Natural killer cell treated with Interleukin-12 subunit alpha and Interleukin-12 subunit beta and Interleukin-15 and Interleukin-18, amount 100 ng/mL, for 72 hours (primary cell): ENCODE data around the gene CCDC198. TPM values are rescaled to one million over a fixed set of nuclear protein-coding genes. Genes with fewer than 3 reads are reported as not detected.

Experiments
- ATAC-seq, 2 donors: fragments of 150-1000 bp; cut with Tn5 transposase in 1 of 2; sonication (Bioruptor Pico), chemical (Tn5 transposase) in 1 of 2; 2 replicates each; pipeline ENCODE4 v1.10.0; 2021
- DNase-seq: peaks from one replicate; pipeline ENCODE4 v3.0.0; 2022; ENCODE audit warnings: low spot score
- H3K27ac Mint-ChIP-seq, 2 donors: 1 replicate in 1 of 2; 2 replicates in 1 of 2; pipeline ENCODE4 v1.8.0; 2022; ENCODE audit warnings: mixed read lengths in 2 of 2, mild to moderate bottlenecking in 1 of 2, moderate library complexity in 1 of 2
- H3K27me3 Mint-ChIP-seq, 2 donors: 1 replicate in 1 of 2; 2 replicates in 1 of 2; pipeline ENCODE4 v1.8.0; 2022; ENCODE audit warnings: mixed read lengths in 2 of 2
- H3K36me3 Mint-ChIP-seq: one replicate; pipeline ENCODE4 v1.8.0; 2022; ENCODE audit warnings: mixed read lengths
- H3K4me1 Mint-ChIP-seq, 2 donors: 1 replicate in 1 of 2; 2 replicates in 1 of 2; pipeline ENCODE4 v1.8.0; 2022; ENCODE audit warnings: low read depth in 2 of 2, mixed read lengths in 2 of 2, mild to moderate bottlenecking in 1 of 2
- H3K4me3 Mint-ChIP-seq: one replicate; pipeline ENCODE4 v1.8.0; 2022; ENCODE audit warnings: mixed read lengths
- H3K9me3 Mint-ChIP-seq: 2 replicates; pipeline ENCODE4 v1.8.0; 2022; ENCODE audit warnings: mixed read lengths
- total RNA-seq, 2 donors: library from RNA; stranded (reverse); gene quantifications; one replicate each; pipeline ENCODE4 v1.2.3, GENCODE V29; 2022

CCDC198 gene
- not detected for total RNA-seq

- ATAC-seq (no peak), DNase-seq (no peak)
- Mint-ChIP-seq H3K4me3 (no peak within 1 kb of the TSS), H3K4me1 (no peaks in the 10 kb centered on the region), H3K27me3 (peaks cover 2 to 13% of the 10 kb centered on the region in 2 donors), H3K36me3 (no peaks in the 10 kb centered on the region), H3K27ac (no peak within 1 kb of the TSS), H3K9me3 (no peaks in the 10 kb centered on the region)
Measured at GRCh38 chr14:57493467-57494181, at the start of gene CCDC198. Gene CCDC198, minus strand, starts transcription at chr14:57493857. Its CDS starts 142 bp downstream, at chr14:57493715.

- ATAC-seq (no peak), DNase-seq (no peak)
- Mint-ChIP-seq H3K4me1 (no peaks in the 10 kb centered on the region), H3K36me3 (no peaks in the 10 kb centered on the region), H3K4me3 (no peak overlapping the region), H3K9me3 (peaks cover 15% of the 10 kb centered on the region), H3K27ac (no peak overlapping the region), H3K27me3 (no peaks in the 10 kb centered on the region)
Measured at GRCh38 chr14:57533214-57533613, 39.6 kb upstream of the CCDC198 start.

GRCh38 chr14:57530571-57530970, 36.9 kb upstream of the CCDC198 start:
- Mint-ChIP-seq H3K36me3 (no peaks in the 10 kb centered on the region), H3K9me3 (peaks cover 13% of the 10 kb centered on the region), H3K4me1 (no peaks in the 10 kb centered on the region), H3K4me3 (no peak overlapping the region), H3K27ac (no peak overlapping the region), H3K27me3 (no peaks in the 10 kb centered on the region)
- ATAC-seq, result no peak
- DNase-seq, result no peak

- H3K27ac Mint-ChIP-seq, result no peak overlapping the region
- DNase-seq (no peak), ATAC-seq (no peak)
- peaks cover 13% of the 10 kb centered on the region for H3K9me3 Mint-ChIP-seq
- H3K27me3 Mint-ChIP-seq, result no peaks in the 10 kb centered on the region
- H3K36me3 Mint-ChIP-seq, result peaks cover 18% of the 10 kb centered on the region
- no peaks in the 10 kb centered on the region for H3K4me1 Mint-ChIP-seq
- H3K4me3 Mint-ChIP-seq, result no peak overlapping the region
Measured at GRCh38 chr14:57526942-57527341, 33.3 kb upstream of the CCDC198 start.

- peaks cover 26% of the 10 kb centered on the region for H3K36me3 Mint-ChIP-seq
- H3K9me3 Mint-ChIP-seq, result peaks cover 25% of the 10 kb centered on the region
- DNase-seq (no peak), ATAC-seq (no peak)
- no peaks in the 10 kb centered on the region for H3K27me3 Mint-ChIP-seq
- H3K27ac Mint-ChIP-seq, result no peak overlapping the region
- H3K4me1 Mint-ChIP-seq, result no peaks in the 10 kb centered on the region
- no peak overlapping the region for H3K4me3 Mint-ChIP-seq
Measured at GRCh38 chr14:57519043-57519442, 25.4 kb upstream of the CCDC198 start.

GRCh38 chr14:57512220-57512619, 18.6 kb upstream of the CCDC198 start:
- Mint-ChIP-seq H3K4me1 (no peaks in the 10 kb centered on the region), H3K9me3 (peaks cover 17% of the 10 kb centered on the region), H3K27ac (no peak overlapping the region), H3K4me3 (no peak overlapping the region), H3K36me3 (peaks cover 4% of the 10 kb centered on the region), H3K27me3 (no peaks in the 10 kb centered on the region)
- ATAC-seq (no peak), DNase-seq (no peak)

GRCh38 chr14:57508756-57509155, 15.1 kb upstream of the CCDC198 start:
- H3K27me3 Mint-ChIP-seq, result no peaks in the 10 kb centered on the region
- no peak overlapping the region for H3K4me3 Mint-ChIP-seq
- no peaks in the 10 kb centered on the region for H3K36me3 Mint-ChIP-seq
- no peak overlapping the region for H3K27ac Mint-ChIP-seq
- DNase-seq (no peak), ATAC-seq (no peak)
- peaks cover 2% of the 10 kb centered on the region for H3K9me3 Mint-ChIP-seq
- no peaks in the 10 kb centered on the region for H3K4me1 Mint-ChIP-seq

GRCh38 chr14:57502586-57503254, 9.1 kb upstream of the CCDC198 start:
- H3K9me3 Mint-ChIP-seq, result peaks cover 3% of the 10 kb centered on the region
- no peak overlapping the region for H3K4me3 Mint-ChIP-seq
- peaks cover 0 to 2% of the 10 kb centered on the region in 2 donors for H3K4me1 Mint-ChIP-seq
- H3K36me3 Mint-ChIP-seq, result no peaks in the 10 kb centered on the region
- no peaks in the 10 kb centered on the region for H3K27me3 Mint-ChIP-seq
- no peak overlapping the region for H3K27ac Mint-ChIP-seq
- DNase-seq, result no peak
- no peak for ATAC-seq

- Mint-ChIP-seq H3K27ac (no peak overlapping the region), H3K4me3 (no peak overlapping the region), H3K4me1 (peaks cover 0 to 2% of the 10 kb centered on the region in 2 donors), H3K9me3 (peaks cover 3% of the 10 kb centered on the region), H3K27me3 (no peaks in the 10 kb centered on the region), H3K36me3 (no peaks in the 10 kb centered on the region)
- DNase-seq, result no peak
- no peak for ATAC-seq
Measured at GRCh38 chr14:57501039-57501557, 7.4 kb upstream of the CCDC198 start.

GRCh38 chr14:57498659-57499058, 5.0 kb upstream of the CCDC198 start:
- no peaks in the 10 kb centered on the region for H3K36me3 Mint-ChIP-seq
- H3K9me3 Mint-ChIP-seq, result peaks cover 3% of the 10 kb centered on the region
- H3K4me1 Mint-ChIP-seq, result peaks cover 0 to 2% of the 10 kb centered on the region in 2 donors
- no peak overlapping the region for H3K27ac Mint-ChIP-seq
- DNase-seq (no peak), ATAC-seq (no peak)
- no peak overlapping the region for H3K4me3 Mint-ChIP-seq
- no peaks in the 10 kb centered on the region for H3K27me3 Mint-ChIP-seq

GRCh38 chr14:57498035-57498434, 4.4 kb upstream of the CCDC198 start:
- H3K4me3 Mint-ChIP-seq, result no peak overlapping the region
- H3K4me1 Mint-ChIP-seq, result peaks cover 0 to 2% of the 10 kb centered on the region in 2 donors
- H3K27me3 Mint-ChIP-seq, result no peaks in the 10 kb centered on the region

GRCh38 chr14:57495416-57495815, 1.8 kb upstream of the CCDC198 start:
- Mint-ChIP-seq H3K4me1 (no peaks in the 10 kb centered on the region), H3K27ac (no peak overlapping the region), H3K36me3 (no peaks in the 10 kb centered on the region), H3K4me3 (no peak overlapping the region), H3K9me3 (no peaks in the 10 kb centered on the region), H3K27me3 (peaks cover 0 to 8% of the 10 kb centered on the region in 2 donors)
- ATAC-seq, result no peak
- DNase-seq, result no peak

More at GRCh38 chr14:57498035-57498434, 4.4 kb upstream of the CCDC198 start:
- no peak overlapping the region for H3K27ac Mint-ChIP-seq
- ATAC-seq (no peak), DNase-seq (no peak)
- H3K9me3 Mint-ChIP-seq, result peaks cover 3% of the 10 kb centered on the region
- H3K36me3 Mint-ChIP-seq, result no peaks in the 10 kb centered on the region

- ATAC-seq (no peak), DNase-seq (no peak)
- Mint-ChIP-seq H3K9me3 (no peaks in the 10 kb centered on the region), H3K27ac (no peak overlapping the region), H3K4me3 (no peak overlapping the region), H3K4me1 (no peaks in the 10 kb centered on the region), H3K36me3 (no peaks in the 10 kb centered on the region), H3K27me3 (peaks cover 2 to 13% of the 10 kb centered on the region in 2 donors)
Measured at GRCh38 chr14:57492859-57493258, 798 bp downstream of the CCDC198 start.

GRCh38 chr14:57491640-57492039, 2.0 kb downstream of the CCDC198 start:
- H3K27ac Mint-ChIP-seq, result no peak overlapping the region
- H3K9me3 Mint-ChIP-seq, result no peaks in the 10 kb centered on the region
- H3K4me3 Mint-ChIP-seq, result no peak overlapping the region
- no peaks in the 10 kb centered on the region for H3K36me3 Mint-ChIP-seq
- no peak for DNase-seq
- H3K4me1 Mint-ChIP-seq, result no peaks in the 10 kb centered on the region
- ATAC-seq, result no peak
- peaks cover 2 to 13% of the 10 kb centered on the region in 2 donors for H3K27me3 Mint-ChIP-seq
